MM.1S (cell line): ENCODE data around the gene SRGAP2.
"Not testable (repeated sequence)": the region's sequence is repeated elsewhere in the genome, so short reads cannot be mapped to it uniquely, and the experiment has no call there.

Experiments
- EZH2 ChIP-seq: fragments of 300-600 bp; sonication (generic); optimal IDR thresholded peaks from 2 replicates; pipeline ENCODE3; 2017; ENCODE audit warnings: low read depth, mild to moderate bottlenecking, antibody characterized with exemption, low read length, mixed read lengths
- EZH2phosphoT487 ChIP-seq: fragments of 300-600 bp; sonication (generic); IDR thresholded peaks from 2 replicates; pipeline ENCODE4 v1.6.1; 2018; ENCODE audit warnings: antibody characterized with exemption, low read length
- TF ChIP-seq, protein P1 (sequence below): fragments of 300-600 bp; sonication (generic); IDR thresholded peaks from 2 replicates; pipeline ENCODE4 v1.5.1; 2016; ENCODE audit warnings: antibody characterized with exemption, low read length, mixed read lengths

DNA sequence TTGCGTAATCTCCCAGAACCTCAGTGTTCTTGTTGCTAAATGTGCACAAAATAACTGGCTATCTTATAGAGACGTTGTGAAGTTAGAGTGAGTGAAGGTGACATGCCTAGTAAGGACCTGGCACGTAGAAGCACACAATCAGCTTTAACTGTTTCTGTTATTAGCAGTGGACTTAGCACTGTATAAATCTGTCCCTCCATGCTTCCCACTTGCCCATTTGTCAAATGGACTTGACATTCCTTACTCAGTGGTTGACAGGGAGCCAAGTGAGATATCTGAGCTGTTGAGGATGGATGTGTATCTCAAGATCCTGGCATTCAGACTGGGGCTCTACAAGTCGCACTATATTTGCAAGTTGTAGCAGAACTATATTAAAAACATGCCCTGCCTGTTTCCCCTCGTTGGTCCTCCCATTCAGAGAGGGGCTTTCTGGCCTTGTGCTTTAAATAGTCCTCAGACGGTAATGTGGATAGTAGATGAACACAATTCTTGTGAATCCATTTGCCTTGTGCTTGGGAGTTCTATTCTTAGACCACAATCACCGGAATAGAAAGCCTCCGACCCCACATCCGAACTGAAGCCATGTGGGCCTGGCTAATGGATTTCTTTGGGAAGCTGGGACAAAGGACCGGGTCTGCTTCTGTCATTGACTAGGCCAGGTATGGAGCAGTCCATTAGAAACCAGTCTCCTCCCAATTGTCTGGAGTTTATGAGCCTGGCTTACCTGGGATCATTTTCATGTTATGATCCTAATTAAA, 43.0 kb downstream of the SRGAP2 start:
- TF ChIP-seq, protein P1, sequence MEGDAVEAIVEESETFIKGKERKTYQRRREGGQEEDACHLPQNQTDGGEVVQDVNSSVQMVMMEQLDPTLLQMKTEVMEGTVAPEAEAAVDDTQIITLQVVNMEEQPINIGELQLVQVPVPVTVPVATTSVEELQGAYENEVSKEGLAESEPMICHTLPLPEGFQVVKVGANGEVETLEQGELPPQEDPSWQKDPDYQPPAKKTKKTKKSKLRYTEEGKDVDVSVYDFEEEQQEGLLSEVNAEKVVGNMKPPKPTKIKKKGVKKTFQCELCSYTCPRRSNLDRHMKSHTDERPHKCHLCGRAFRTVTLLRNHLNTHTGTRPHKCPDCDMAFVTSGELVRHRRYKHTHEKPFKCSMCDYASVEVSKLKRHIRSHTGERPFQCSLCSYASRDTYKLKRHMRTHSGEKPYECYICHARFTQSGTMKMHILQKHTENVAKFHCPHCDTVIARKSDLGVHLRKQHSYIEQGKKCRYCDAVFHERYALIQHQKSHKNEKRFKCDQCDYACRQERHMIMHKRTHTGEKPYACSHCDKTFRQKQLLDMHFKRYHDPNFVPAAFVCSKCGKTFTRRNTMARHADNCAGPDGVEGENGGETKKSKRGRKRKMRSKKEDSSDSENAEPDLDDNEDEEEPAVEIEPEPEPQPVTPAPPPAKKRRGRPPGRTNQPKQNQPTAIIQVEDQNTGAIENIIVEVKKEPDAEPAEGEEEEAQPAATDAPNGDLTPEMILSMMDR: not testable (repeated sequence)
- TF ChIP-seq EZH2, EZH2phosphoT487: not testable (repeated sequence)
